IMR-90 (cell line): ENCODE results near the gene AQP12A.
"Not testable (repeated sequence)": the region's sequence is repeated elsewhere in the genome, so short reads cannot be mapped to it uniquely, and the experiment has no call there.

ENCODE experiments used
- BHLHE40 ChIP-seq: fragments of 150-350 bp; IDR thresholded peaks from 2 replicates; pipeline ENCODE4 v1.6.1; 2016; ENCODE audit warnings: mild to moderate bottlenecking, low read depth, low read length
- CEBPB ChIP-seq: IDR thresholded peaks from 2 replicates; pipeline ENCODE4 v1.6.1; 2012; ENCODE audit warnings: low read depth, low read length, improper control_type of control experiment
- CTCF ChIP-seq: conservative IDR thresholded peaks from 2 replicates; pipeline ENCODE4 v1.5.1; 2012; ENCODE audit warnings: mild to moderate bottlenecking, low read depth, low read length, improper control_type of control experiment
- ELK1 ChIP-seq: fragments of 150-350 bp; IDR thresholded peaks from 2 replicates; pipeline ENCODE4 v1.6.1; 2016; ENCODE audit warnings: low read depth, mild to moderate bottlenecking, low read length, moderate library complexity, borderline replicate concordance
- MAFK ChIP-seq: IDR thresholded peaks from 2 replicates; pipeline ENCODE4 v1.6.1; 2012; ENCODE audit warnings: low read depth, low read length, improper control_type of control experiment
- MXI1 ChIP-seq: IDR thresholded peaks from 2 replicates; pipeline ENCODE4 v1.6.1; 2012; ENCODE audit warnings: low read depth, mild to moderate bottlenecking, low read length, moderate library complexity, borderline replicate concordance
- NFE2L2 ChIP-seq: fragments of 150-350 bp; IDR thresholded peaks from 2 replicates; pipeline ENCODE4 v1.6.1; 2016; ENCODE audit warnings: low read depth, mild to moderate bottlenecking, low read length
- POLR2A ChIP-seq: IDR thresholded peaks from 2 replicates; pipeline ENCODE4 v1.6.1; 2012; ENCODE audit warnings: mild to moderate bottlenecking, low read depth, low read length
- RAD21 ChIP-seq: IDR thresholded peaks from 2 replicates; pipeline ENCODE4 v1.6.1; 2012; ENCODE audit warnings: low read length, improper control_type of control experiment
- RCOR1 ChIP-seq: IDR thresholded peaks from 2 replicates; pipeline ENCODE4 v1.6.1; 2012; ENCODE audit warnings: mild to moderate bottlenecking, low read length, improper control_type of control experiment; ENCODE audit not compliant: insufficient replicate concordance
- RFX5 ChIP-seq: IDR thresholded peaks from 2 replicates; pipeline ENCODE4 v1.8.0; 2012; ENCODE audit warnings: low read depth, mild to moderate bottlenecking, low read length, moderate library complexity
- SMC3 ChIP-seq: fragments of 150-350 bp; IDR thresholded peaks from 2 replicates; pipeline ENCODE4 v1.6.1; 2016; ENCODE audit warnings: low read depth, mild to moderate bottlenecking, antibody characterized with exemption, low read length, moderate library complexity
- USF2 ChIP-seq: fragments of 150-350 bp; IDR thresholded peaks from 2 replicates; pipeline ENCODE4 v1.6.1; 2017; ENCODE audit warnings: mild to moderate bottlenecking, antibody characterized with exemption, low read length, low read depth

- TF ChIP-seq RCOR1, USF2, MXI1, RFX5, CTCF, BHLHE40, CEBPB, POLR2A, NFE2L2, SMC3, ELK1, MAFK, RAD21: not testable (repeated sequence)
Measured at GRCh38 chr2:240659883-240660282, 31.8 kb upstream of the AQP12A start.
